HG03457 (cell line): ENCODE data around the gene TMPRSS3.

Experiments
- ATAC-seq: cut with Tn5 transposase; IDR thresholded peaks from one replicate; pipeline ENCODE4 v1.9.1; 2021; ENCODE audit warnings: moderate number of reproducible peaks; ENCODE audit not compliant: unreplicated experiment

Gene TMPRSS3

GRCh38 chr21:42374864-42375499 is 20.9 kb downstream of the TMPRSS3 start:
- ATAC-seq, result no peak

GRCh38 chr21:42374457-42374856 is 21.4 kb downstream of the TMPRSS3 start:
- no peak for ATAC-seq

GRCh38 chr21:42373908-42374455 is 21.9 kb downstream of the TMPRSS3 start:
- ATAC-seq, result no peak

GRCh38 chr21:42373196-42373907 is 22.5 kb downstream of the TMPRSS3 start:
- no peak for ATAC-seq

- ATAC-seq, result no peak
Observed at GRCh38 chr21:42370894-42371654, 24.8 kb downstream of the TMPRSS3 start.

- ATAC-seq, result no peak
Observed at GRCh38 chr21:42369821-42370220, 26.0 kb downstream of the TMPRSS3 start.

- ATAC-seq, result no peak
Observed at GRCh38 chr21:42367367-42368165, 28.3 kb downstream of the TMPRSS3 start.

- no peak for ATAC-seq
Observed at GRCh38 chr21:42366292-42367010, 29.4 kb downstream of the TMPRSS3 start, which contains the start of gene TFF1. TSS of gene TFF1 (minus strand) at chr21:42366535. CDS start at chr21:42366495, 40 bp downstream.

- no peak for ATAC-seq
Observed at GRCh38 chr21:42365770-42366169, 30.1 kb downstream of the TMPRSS3 start.

GRCh38 chr21:42364304-42364865 is 31.5 kb downstream of the TMPRSS3 start:
- ATAC-seq, result no peak

GRCh38 chr21:42363312-42363711 is 32.5 kb downstream of the TMPRSS3 start:
- no peak for ATAC-seq

- ATAC-seq, result no peak
Observed at GRCh38 chr21:42362700-42363099, 33.2 kb downstream of the TMPRSS3 start.

GRCh38 chr21:42362198-42362597 is 33.7 kb downstream of the TMPRSS3 start:
- ATAC-seq, result no peak

GRCh38 chr21:42361286-42361685 is 34.6 kb downstream of the TMPRSS3 start:
- ATAC-seq, result no peak

GRCh38 chr21:42360317-42360716 is 35.5 kb downstream of the TMPRSS3 start:
- ATAC-seq, result no peak

GRCh38 chr21:42358937-42359336 is 36.9 kb downstream of the TMPRSS3 start:
- ATAC-seq, result no peak

GRCh38 chr21:42358261-42358660 is 37.6 kb downstream of the TMPRSS3 start:
- ATAC-seq, result no peak

- ATAC-seq, result no peak
Observed at GRCh38 chr21:42357307-42357706, 38.5 kb downstream of the TMPRSS3 start.

- ATAC-seq, result no peak
Observed at GRCh38 chr21:42356650-42357049, 39.2 kb downstream of the TMPRSS3 start.

GRCh38 chr21:42356046-42356445 is 39.8 kb downstream of the TMPRSS3 start:
- ATAC-seq, result no peak
